ENCODE measurements around the gene MT4.

DNA sequence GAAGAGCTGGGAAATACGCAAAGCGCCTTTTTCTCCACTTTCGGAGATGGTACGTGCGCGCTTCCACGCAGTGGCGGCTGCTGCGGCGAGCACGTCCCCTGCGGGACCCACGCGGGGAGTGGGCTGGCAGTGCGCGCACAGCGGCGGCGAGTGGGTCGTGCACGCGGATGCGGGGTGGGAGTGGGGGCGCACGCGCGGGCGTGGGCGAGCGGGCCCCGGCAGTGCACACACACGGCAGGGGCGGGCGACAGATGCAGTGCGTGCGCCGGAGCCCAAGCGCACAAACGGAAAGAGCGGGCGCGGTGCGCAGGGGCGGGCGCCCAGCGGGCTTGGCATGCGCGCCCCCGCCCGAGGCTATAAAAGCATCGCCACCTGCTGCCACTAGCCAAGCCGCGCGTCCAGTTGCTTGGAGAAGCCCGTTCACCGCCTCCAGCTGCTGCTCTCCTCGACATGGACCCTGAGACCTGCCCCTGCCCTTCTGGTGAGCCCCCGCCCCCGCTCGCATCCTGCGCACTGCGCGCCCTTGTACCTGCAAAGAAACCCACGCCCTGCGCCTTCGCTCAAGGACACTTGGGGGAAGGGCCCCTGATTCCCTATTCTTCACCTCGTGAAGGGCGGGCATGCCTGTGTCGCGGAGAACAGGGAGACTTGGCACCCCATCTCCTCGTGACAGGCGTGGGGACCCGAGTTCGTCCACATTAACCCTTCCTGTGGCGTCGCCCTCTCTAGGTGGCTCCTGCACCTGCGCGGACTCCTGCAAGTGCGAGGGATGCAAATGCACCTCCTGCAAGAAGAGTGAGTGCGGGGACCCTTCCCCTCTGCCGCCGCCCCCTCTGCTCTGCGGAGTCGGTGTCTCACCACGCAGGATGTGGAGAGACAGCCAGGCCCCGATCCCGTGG is 24.5 kb downstream of the MT4 start, which contains the start of gene MT3:
- TF ChIP-seq EZH2 (IDR thresholded peaks at IDR 0.05; ENCODE audit: insufficient read depth, poor library complexity, severe bottlenecking) (no peak), EZH2phosphoT487 (IDR thresholded peaks at IDR 0.05; ENCODE audit: insufficient read depth, low read depth) (no peak; the same call in 1 of the 2 replicates)
